Left renal cortex interstitium (tissue), 4 donors: ENCODE data around the gene ANKFN1. TPM values are rescaled to one million over a fixed set of nuclear protein-coding genes. Genes with fewer than 3 reads are reported as not detected.

Experiments used
- DNase-seq, 4 donors: peaks; one replicate each; pipeline ENCODE4 v3.0.0-alpha.2; 2013; ENCODE audit warnings: low read depth in 4 of 4, low spot score in 2 of 4, missing footprints in 1 of 4
- polyA plus RNA-seq, 4 donors: library from polyadenylated mRNA; unstranded; fragments of 120-200 nt; gene quantifications; one replicate each; pipeline ENCODE4 v1.2.1, GENCODE V29; 2013; ENCODE audit not compliant: insufficient read length in 4 of 4

The ANKFN1 gene
- polyA plus RNA-seq, 4 donors = 0.35 to 1.4 (median 0.77) TPM

- DNase-seq = no peak
Measured at GRCh38 chr17:56488800-56489199, 335.5 kb downstream of the ANKFN1 start.

- no peak for DNase-seq
Measured at GRCh38 chr17:56489980-56490379, 336.7 kb downstream of the ANKFN1 start.

- DNase-seq = no peak
Measured at GRCh38 chr17:56495556-56495955, 342.3 kb downstream of the ANKFN1 start.

GRCh38 chr17:56497132-56497531 lies 343.9 kb downstream of the ANKFN1 start:
- no peak for DNase-seq

- no peak for DNase-seq
Measured at GRCh38 chr17:56499799-56500388, 346.6 kb downstream of the ANKFN1 start.

- DNase-seq = no peak
Measured at GRCh38 chr17:56502120-56502654, 348.9 kb downstream of the ANKFN1 start.

- DNase-seq = no peak
Measured at GRCh38 chr17:56505154-56505756, 352.0 kb downstream of the ANKFN1 start.

GRCh38 chr17:56506349-56506748 lies 353.1 kb downstream of the ANKFN1 start:
- no peak for DNase-seq

- DNase-seq = no peak
Measured at GRCh38 chr17:56510554-56511342, 357.5 kb downstream of the ANKFN1 start.

GRCh38 chr17:56514264-56514663 lies 361.0 kb downstream of the ANKFN1 start:
- no peak for DNase-seq

GRCh38 chr17:56514899-56515298 lies 361.6 kb downstream of the ANKFN1 start:
- no peak for DNase-seq

GRCh38 chr17:56521414-56522141 lies 368.3 kb downstream of the ANKFN1 start:
- no peak for DNase-seq

GRCh38 chr17:56523042-56523441 lies 369.8 kb downstream of the ANKFN1 start:
- no peak for DNase-seq

GRCh38 chr17:56528696-56529095 lies 375.4 kb downstream of the ANKFN1 start:
- DNase-seq = no peak

- no peak for DNase-seq
Measured at GRCh38 chr17:56532926-56533325, 379.7 kb downstream of the ANKFN1 start.

- DNase-seq = no peak
Measured at GRCh38 chr17:56536766-56537165, 383.5 kb downstream of the ANKFN1 start.

- no peak for DNase-seq
Measured at GRCh38 chr17:56540836-56541235, 387.6 kb downstream of the ANKFN1 start.

GRCh38 chr17:56543280-56543679 lies 390.0 kb downstream of the ANKFN1 start:
- no peak for DNase-seq

- no peak for DNase-seq
Measured at GRCh38 chr17:56545106-56545505, 391.8 kb downstream of the ANKFN1 start.

- no peak for DNase-seq
Measured at GRCh38 chr17:56545930-56546329, 392.7 kb downstream of the ANKFN1 start.

- DNase-seq = no peak
Measured at GRCh38 chr17:56548661-56549060, 395.4 kb downstream of the ANKFN1 start.
